Neural cell (in vitro differentiated cells): Measurements from ENCODE around the gene CNOT4.

Source experiments
- EP300 ChIP-seq: fragments of 450-650 bp; conservative IDR thresholded peaks from 2 replicates; pipeline ENCODE4 v1.6.1; 2014; ENCODE audit warnings: antibody characterized with exemption, mild to moderate bottlenecking, moderate library complexity; ENCODE audit not compliant: poor library complexity, severe bottlenecking
- POLR2AphosphoS5 ChIP-seq: IDR thresholded peaks from 2 replicates; pipeline ENCODE4 v1.6.1; 2012
- RAD21 ChIP-seq: fragments of 450-650 bp; conservative IDR thresholded peaks from 2 replicates; pipeline ENCODE4 v1.6.1; 2014; ENCODE audit warnings: antibody characterized with exemption, mild to moderate bottlenecking, moderate library complexity
- SMC3 ChIP-seq: fragments of 450-650 bp; conservative IDR thresholded peaks from 2 replicates; pipeline ENCODE4 v1.6.1; 2014; ENCODE audit warnings: antibody characterized with exemption, mild to moderate bottlenecking, moderate library complexity; ENCODE audit not compliant: poor library complexity
- TF ChIP-seq, protein P1 (sequence below): fragments of 450-650 bp; IDR thresholded peaks from 2 replicates; pipeline ENCODE4 v1.5.1; 2014; ENCODE audit warnings: antibody characterized with exemption, mild to moderate bottlenecking, moderate library complexity; ENCODE audit not compliant: poor library complexity, severe bottlenecking

DNA sequence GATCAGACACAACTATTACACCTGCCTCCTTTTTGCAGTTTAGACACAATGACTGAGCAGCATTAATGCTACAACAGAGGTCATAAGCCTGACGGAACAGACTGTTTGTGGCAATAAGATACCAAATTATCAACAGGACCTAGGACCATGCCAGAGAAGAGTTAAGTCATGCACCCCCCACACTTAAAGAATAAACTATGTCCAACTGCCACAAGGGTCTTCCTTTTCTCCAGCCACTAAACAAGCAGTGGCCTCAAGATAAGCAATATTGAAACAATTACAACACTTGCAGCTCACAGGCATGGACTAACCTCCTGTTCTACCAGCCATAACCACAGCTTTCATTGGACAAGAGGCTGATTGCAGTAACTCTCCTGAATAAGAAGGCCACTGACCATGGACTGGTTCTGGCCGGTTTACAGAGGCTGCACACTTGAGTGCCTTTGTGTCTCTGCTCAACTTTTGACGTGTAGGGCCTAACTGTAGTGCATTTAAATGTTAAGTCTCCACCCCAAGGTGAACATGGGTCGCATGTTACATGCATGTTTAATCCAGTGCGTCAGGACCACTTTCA lies 171.8 kb downstream of the CNOT4 start:
- TF ChIP-seq, protein P1, sequence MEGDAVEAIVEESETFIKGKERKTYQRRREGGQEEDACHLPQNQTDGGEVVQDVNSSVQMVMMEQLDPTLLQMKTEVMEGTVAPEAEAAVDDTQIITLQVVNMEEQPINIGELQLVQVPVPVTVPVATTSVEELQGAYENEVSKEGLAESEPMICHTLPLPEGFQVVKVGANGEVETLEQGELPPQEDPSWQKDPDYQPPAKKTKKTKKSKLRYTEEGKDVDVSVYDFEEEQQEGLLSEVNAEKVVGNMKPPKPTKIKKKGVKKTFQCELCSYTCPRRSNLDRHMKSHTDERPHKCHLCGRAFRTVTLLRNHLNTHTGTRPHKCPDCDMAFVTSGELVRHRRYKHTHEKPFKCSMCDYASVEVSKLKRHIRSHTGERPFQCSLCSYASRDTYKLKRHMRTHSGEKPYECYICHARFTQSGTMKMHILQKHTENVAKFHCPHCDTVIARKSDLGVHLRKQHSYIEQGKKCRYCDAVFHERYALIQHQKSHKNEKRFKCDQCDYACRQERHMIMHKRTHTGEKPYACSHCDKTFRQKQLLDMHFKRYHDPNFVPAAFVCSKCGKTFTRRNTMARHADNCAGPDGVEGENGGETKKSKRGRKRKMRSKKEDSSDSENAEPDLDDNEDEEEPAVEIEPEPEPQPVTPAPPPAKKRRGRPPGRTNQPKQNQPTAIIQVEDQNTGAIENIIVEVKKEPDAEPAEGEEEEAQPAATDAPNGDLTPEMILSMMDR, result no peak
- TF ChIP-seq EP300, result no peak
- no peak for TF ChIP-seq SMC3
- no peak for TF ChIP-seq POLR2AphosphoS5
- TF ChIP-seq RAD21, result no peak
